ENCODE data around the gene ZC3H12A.

Gene ZC3H12A

GRCh38 chr1:37478890-37479254 lies 4.5 kb downstream of the ZC3H12A start:
- DNase-seq (ENCODE audit: low read depth, low spot score), result no peak

DNA sequence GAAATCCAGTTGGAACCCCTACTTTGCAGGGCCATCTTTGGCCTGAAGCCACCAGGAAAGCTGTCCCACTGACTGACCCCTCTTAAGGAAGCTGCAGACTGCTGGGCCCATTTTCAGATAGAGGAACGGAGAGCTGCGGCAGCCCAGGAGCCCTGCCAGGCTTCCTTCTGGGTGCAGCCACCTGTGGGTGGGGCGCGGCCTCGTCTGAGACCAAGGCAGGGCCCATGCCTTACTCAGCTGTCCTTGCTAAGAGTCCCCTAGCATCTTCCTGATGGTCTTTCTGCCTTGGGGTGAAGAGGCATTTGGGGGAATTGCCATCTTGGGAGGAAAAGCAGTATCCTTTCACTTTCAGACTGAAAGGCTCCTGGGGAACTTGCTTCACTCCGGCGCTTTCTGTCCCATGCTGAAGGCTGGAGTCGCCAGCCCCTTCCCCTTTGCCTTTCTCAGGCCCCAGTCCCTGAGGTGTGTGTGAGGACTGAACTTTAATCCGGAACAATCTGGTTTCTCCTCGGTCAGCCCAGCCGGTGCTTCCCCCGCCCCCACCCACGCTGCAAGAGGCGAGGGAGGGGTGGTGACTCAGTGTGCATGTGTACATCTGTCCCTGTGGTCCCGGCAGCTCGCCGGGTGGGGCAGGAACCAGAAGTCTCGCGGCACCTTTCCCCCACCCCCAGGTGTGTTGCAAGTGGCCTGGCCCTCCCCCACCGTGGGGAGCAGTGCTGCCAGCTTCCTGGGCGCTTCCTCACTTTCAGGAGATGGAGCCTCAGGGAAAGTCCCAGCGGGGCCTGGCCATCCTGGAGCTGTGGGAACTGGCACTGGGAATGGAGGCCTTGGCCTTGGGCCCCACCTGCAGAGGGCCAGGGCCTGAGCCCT lies 5.1 kb downstream of the ZC3H12A start:
- DNase-seq (ENCODE audit: low read depth, low spot score), result peak; percentile 82

DNA sequence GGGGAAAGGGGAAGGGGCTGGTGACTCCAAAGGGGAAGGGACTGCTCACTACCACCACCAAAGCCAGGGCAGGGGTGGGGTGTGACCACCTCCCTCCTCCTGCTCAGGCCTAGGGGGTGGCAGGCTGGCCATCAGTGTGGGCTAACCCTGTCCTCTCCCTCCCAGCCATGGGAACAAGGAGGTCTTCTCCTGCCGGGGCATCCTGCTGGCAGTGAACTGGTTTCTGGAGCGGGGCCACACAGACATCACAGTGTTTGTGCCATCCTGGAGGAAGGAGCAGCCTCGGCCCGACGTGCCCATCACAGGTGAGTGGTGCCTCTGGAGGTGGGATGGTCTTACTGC lies 5.7 kb downstream of the ZC3H12A start:
- no peak for DNase-seq (ENCODE audit: low read depth, low spot score)

DNA sequence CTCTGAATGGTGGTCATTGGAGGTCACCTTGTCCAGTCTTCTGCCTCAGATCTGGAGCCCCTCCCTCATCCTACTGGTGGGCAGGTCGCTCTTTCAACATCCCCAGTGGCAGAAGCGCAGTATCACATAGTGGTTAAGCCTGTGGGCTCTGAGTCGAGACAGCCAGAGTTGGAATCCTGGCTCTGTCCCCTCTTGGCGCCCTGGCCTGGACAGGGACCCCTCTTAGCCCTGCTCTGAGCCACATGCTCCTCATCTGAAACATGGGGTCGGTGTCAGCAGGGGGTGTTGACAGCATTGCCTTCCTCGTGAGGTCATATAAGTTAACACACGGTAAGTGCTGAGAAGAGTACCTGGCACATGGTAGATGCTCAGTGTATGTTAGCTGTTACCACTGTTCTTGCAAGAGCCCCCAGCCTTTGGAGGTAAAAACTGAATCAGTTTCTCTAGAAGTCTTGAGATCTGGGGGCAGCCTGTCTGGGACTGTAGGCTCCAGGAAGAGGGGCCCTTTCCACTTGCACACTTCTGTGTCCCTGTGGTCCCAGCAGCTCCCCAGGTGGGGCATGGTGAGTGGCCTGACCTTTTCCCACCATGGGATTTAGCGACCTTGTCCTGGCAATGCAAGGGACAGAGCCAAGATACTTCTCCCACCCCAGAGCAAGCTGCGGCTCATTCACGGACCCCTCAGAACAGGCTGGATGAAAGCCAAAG lies 6.4 kb downstream of the ZC3H12A start:
- no peak for DNase-seq (ENCODE audit: low read depth, low spot score)

DNA sequence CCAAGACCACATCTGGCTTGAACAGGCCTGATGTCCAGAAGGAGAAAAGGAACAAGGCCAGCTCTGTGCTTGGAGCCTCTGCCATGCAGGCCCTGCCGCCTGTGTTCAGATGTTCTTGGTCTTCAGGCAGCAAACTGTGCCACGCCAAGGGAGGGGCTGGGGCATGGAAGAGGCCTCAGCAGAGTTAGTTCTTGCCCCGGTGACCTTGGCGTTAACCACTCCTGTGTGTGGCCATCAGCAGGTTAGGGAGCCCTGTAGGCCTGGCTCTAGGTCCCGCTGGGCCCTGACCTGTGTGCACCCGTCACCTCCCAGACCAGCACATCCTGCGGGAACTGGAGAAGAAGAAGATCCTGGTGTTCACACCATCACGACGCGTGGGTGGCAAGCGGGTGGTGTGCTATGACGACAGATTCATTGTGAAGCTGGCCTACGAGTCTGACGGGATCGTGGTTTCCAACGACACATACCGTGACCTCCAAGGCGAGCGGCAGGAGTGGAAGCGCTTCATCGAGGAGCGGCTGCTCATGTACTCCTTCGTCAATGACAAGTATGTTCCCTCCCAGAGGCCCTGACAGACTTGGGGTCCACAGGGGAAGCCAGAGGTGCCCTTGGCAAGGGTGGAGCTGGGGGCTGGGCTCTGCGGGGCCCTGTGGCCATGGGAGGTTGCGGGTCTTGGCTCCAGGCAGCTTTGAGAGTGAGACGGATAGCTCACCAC lies 7.1 kb downstream of the ZC3H12A start:
- no peak for DNase-seq (ENCODE audit: low read depth, low spot score)

DNA sequence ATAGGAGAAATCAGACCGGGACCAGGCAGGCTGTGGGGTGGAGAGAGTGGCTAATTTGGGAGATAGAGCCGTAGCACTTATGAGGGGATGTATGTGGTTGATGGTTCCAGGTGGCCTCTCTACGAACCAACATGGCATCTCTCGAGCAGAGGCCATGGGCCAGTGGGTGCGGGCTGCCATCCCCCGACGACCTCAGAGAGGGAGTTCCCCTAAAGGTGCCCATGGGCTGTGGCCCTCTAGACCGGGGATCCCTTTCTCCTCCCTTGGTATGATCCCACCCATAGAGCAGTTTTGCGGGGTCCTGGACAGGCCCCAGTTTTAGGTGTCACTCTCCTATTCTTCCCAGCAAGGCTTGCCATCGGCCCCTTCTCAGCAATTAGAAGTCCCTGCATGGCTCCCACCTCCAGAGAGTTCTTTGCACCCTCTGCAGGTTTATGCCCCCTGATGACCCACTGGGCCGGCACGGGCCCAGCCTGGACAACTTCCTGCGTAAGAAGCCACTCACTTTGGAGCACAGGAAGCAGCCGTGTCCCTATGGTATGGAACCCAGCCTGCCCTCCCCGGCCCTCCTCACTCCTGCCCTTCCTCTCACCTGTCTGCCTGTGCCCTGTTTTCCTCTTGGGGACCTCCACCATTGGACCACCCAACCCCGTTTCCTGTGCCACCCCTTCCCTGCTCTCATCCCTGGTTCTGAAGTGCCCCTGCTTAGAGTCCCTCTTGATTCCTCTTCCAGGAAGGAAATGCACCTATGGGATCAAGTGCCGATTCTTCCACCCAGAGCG lies 7.8 kb downstream of the ZC3H12A start:
- DNase-seq (ENCODE audit: low read depth, low spot score), result no peak

DNA sequence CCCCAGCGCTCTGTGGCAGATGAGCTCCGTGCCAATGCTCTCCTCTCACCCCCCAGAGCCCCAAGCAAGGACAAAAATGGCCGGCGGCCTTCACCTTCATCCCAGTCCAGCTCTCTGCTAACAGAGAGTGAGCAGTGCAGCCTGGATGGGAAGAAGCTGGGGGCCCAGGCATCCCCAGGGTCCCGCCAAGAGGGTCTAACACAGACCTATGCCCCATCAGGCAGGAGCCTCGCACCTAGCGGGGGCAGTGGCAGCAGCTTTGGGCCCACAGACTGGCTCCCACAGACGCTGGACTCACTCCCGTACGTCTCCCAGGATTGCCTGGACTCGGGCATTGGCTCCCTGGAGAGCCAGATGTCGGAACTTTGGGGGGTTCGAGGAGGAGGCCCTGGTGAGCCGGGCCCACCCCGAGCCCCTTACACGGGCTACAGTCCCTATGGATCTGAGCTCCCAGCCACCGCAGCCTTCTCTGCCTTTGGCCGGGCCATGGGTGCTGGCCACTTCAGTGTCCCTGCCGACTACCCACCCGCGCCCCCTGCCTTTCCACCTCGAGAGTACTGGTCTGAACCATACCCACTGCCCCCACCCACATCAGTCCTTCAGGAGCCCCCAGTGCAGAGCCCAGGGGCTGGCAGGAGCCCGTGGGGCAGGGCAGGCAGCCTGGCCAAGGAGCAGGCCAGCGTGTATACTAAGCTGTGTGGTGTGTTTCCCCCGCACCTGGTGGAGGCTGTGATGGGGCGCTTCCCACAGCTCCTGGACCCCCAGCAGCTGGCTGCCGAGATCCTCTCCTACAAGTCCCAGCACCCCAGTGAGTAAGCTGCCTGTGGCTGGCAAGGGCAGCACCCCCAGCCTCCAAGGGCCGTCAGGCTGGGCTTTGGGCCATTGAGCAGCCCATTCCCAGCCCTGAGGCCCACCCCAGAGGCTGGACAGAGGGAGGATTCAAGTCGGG lies 8.7 kb downstream of the ZC3H12A start:
- DNase-seq (ENCODE audit: low read depth, low spot score), result no peak

- DNase-seq (ENCODE audit: low read depth, low spot score), result no peak
Measured at GRCh38 chr1:37483785-37484184, 9.4 kb downstream of the ZC3H12A start.

DNA sequence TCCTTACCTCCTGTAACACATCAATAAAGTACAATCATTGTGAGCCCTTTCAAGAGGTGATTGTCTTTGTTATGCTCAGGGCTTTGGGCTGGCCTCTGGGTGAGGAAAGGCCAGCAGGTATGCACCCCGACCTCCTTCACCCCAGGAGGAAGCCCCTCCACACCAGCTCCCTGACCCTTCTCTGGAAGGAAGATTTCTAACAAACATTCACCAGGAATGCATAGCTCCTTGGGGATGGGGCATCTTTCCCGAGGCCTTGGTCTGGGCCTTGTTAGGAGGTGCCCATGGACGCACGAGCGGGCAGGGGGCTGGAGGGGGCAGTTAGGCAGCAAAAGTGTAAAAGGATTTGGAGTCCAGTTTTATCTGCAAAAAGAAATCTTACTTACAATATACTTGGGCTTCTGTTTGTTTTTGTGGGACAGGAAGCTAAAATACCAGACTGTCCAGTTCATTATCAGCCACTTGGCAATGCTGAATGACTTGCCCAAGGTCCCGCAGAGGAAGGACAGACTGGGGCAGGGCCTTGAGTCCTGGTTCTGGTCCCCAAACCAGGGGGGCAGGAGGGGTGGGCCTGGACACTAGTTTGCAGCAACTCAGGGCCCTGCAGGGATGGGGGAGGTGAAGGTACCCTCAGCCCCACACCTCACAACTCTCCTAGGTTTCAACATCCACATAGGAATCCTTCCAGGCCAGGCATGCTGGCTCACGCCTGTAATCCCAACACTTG lies 10.1 kb downstream of the ZC3H12A start:
- no peak for DNase-seq (ENCODE audit: low read depth, low spot score)

DNA sequence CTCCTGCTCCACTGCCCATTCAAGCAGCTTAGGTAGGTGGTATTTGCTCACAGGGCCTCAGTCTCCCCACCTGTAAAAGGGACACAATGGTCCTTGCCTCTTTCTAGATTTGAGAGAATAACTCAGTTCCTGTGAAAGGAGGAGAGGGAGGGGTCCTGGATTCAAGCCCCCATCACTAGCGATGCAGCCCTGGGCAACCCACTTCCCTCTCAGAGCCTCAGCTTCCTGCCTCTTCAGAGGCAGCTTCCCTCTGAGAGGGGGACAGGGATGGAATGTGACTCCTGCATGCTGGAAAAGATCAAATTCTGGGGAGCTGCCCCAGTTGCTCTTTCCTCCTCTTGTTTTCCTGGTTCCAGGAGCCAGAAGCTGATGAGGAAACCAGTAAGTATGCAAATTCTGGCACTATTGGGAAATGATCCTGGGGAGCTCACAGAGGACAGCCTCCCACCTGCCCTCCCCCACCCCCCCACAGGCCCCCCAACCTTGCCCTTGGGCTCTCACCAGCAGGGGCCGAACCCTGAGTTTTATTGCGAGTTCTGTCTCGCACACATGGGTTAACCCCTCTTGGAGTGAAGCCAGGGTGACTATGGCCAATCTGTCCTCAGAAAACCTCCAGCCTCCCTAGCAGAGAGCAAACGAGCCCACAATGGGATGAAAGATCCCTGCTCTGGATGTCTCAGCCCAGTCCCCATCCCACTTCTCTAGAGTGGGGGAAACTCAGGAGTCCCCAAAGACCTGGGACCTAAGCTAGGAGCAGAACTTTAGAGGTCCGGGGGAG lies 11.7 kb downstream of the ZC3H12A start:
- DNase-seq (ENCODE audit: low read depth, low spot score), result no peak

- DNase-seq (ENCODE audit: low read depth, low spot score), result peak; percentile 57
Measured at GRCh38 chr1:37486680-37487618, 12.6 kb downstream of the ZC3H12A start.

- no peak for DNase-seq (ENCODE audit: low read depth, low spot score)
Measured at GRCh38 chr1:37487619-37487984, 13.2 kb downstream of the ZC3H12A start.

DNA sequence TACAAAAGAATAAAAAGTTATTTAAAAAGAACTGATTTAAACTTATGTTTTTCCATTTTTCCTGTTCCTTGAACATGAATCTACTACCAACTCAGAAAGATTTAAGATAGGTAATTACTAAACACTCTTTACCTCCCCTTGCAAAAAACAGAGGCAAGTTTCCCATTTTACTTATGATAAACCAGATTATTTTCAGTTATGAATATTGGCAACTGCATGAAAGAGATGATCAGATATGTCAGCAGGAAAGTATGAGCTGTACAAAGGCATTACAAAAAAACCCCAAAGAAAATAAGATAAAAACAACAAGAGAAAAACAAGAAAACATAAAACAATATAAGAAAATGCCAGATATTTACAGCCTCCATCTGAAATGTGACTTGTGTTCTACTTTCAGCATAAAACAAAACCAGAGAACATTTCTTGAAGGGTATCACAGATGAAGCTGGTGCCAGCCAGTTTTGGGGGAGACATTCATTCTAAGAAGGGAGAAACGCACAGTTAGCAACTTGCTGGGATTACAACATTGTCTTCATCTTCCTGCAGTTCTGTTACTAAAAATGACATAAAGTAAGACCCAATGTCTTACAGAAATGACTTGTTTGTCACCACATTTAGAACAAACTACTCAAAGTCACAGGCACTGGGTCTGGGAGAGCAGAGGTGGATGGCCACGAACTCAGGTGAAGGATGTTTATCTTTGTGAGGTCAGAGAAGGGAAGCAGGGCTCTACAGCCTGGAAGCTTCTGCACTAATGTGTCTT lies 19.1 kb downstream of the ZC3H12A start:
- no peak for DNase-seq (ENCODE audit: low read depth, low spot score)

DNA sequence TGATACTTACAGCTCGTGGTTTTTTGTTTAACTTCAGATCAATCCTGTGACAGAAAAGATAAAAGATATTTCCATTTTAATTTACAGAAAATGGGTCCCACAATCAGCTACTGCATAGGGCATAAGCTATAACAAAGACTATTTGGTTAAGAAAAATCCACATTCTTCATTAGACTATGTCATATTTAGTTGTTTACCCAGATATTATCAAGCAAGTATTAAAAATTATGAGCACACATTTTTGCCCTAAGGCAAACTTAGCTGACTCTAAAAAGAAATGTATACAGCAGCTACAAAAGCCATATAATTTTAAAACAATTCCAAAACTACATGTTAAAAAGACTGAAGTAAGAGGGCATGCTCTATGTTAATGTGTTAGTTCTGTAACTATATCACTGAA lies 21.5 kb downstream of the ZC3H12A start:
- DNase-seq (ENCODE audit: low read depth, low spot score), result no peak

DNA sequence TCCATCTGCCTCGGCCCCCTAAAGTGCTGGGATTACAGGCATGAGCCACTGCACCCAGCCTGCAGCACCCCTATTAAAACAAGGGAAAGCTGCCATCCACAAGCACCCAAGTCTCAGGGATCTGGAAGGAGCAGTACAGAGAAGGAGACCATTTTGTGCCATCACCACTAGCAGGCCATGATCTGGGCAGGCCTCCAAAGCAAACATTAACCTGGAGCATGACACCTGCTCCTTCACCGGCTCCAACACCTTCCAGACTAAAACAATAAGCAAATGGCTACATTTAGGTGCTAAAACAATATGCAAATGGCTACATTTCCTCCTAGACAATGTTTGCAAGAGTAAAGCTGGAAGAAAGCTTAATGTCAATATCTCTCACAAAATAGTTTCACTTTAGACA lies 23.5 kb downstream of the ZC3H12A start:
- no peak for DNase-seq (ENCODE audit: low read depth, low spot score)

DNA sequence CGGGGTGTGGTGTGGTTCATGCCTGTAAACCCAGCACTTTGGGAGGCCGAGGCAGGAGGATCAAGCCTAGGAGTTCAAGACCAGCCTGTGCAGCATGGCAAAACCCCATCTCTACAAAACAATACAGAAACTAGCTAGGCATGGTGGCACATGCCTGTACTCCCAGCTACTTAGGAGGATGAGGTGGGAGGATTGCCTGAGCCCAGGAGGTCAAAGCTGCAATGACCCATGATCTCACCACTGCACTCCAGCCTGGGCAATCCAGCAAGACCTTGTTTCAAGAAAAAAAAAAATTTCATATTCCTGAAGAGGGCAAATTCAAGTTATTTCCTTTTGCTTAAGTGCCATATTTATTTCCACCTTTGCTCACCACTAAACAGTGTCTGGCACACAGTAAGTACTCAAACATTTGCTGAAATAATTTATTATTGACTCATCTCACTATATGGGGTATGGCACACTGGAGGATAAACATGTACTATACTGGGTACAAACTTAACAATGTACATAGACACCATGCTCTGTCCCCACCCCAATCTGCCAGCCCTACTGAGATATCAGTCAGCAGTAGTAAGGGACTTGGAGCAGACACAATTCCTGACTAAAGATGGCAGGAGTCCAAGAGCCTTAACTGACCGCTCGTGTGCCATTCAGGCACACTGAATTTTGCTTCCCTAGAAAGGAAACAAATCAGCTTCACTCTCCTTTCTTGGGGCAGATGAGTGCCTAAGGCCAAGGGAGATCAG lies 24.7 kb downstream of the ZC3H12A start:
- no peak for DNase-seq (ENCODE audit: low read depth, low spot score)

- no peak for DNase-seq (ENCODE audit: low read depth, low spot score)
Measured at GRCh38 chr1:37501661-37502060, 27.3 kb downstream of the ZC3H12A start.
